ENCODE data around the gene FNDC3A.

GRCh38 chr13:48998641-48999292 lies 23.1 kb downstream of the FNDC3A start:
- TF ChIP-seq CTCF (IDR thresholded peaks at IDR 0.05) (no peak), POLR2A (IDR thresholded peaks at IDR 0.05) (no peak)
